ENCODE measurements around the gene HIPK2.
A peak's percentile ranks its signal among the peaks of the same experiment; 100 is the strongest.

HIPK2 gene

DNA sequence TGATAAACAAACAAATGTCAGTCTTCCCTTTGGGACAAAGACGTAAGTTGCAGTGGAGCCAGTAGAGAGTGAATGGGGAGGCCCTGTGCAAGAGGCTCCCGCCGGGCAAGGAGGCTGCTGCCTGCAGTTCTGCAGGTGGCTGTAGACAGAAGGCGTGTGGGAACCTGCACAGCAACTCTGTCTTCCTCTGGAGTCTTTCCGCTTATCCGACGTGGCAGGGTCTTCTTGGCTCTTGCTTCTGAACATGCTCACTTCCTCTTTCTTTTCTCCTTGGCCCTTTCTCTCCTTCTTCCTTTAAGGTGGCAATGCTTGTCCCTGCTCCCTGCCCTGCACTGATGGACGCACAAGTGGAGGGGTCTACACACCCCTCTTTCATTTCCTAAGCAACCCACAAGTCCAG is 122.5 kb downstream of the HIPK2 start:
- DNase-seq (ENCODE audit: low read depth in 2 of 3, low spot score in 1 of 3) = no peak

- no peak for DNase-seq (ENCODE audit: low read depth in 2 of 3, low spot score in 1 of 3)
Measured at GRCh38 chr7:139654276-139655181, 123.3 kb downstream of the HIPK2 start.

DNA sequence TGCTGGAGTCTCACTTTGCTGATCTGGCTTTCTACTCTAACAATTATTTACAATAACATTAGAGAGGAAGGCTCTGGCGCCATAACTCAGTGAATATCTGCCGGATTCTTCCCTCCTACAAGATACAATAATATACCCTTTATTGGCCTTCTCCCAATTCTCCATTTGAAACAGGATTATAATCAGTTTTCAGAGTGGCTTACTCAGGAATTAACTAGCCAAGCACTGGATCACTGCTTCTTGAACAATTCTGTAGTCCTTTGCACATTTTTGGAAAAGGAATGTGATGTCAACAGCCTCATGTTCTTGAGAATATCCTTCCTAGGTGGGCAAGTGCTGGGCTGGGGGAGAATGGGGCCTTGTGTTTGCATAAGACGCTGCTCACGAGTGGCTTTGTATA is 125.9 kb downstream of the HIPK2 start:
- no peak for DNase-seq (ENCODE audit: low read depth in 2 of 3, low spot score in 1 of 3)

DNA sequence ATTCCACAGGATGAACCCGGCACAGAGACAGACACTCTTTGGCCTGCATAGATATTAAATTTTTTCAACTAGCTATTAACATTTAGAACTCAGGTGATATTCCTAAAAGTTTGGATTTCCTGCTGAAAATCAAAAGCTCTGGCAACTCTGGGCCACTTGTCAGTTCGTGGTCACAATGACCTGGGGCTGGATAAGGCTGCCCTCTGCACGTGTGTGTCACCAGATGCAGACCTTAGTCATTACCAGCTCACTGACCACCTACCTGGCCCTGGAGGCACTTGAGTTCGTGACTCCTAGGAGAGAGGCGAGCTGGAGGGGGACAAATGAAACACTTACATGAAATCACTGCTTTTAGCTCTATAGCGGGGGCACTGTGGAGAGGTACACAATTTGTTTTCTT is 126.5 kb downstream of the HIPK2 start:
- no peak for DNase-seq (ENCODE audit: low read depth in 2 of 3, low spot score in 1 of 3)

DNA sequence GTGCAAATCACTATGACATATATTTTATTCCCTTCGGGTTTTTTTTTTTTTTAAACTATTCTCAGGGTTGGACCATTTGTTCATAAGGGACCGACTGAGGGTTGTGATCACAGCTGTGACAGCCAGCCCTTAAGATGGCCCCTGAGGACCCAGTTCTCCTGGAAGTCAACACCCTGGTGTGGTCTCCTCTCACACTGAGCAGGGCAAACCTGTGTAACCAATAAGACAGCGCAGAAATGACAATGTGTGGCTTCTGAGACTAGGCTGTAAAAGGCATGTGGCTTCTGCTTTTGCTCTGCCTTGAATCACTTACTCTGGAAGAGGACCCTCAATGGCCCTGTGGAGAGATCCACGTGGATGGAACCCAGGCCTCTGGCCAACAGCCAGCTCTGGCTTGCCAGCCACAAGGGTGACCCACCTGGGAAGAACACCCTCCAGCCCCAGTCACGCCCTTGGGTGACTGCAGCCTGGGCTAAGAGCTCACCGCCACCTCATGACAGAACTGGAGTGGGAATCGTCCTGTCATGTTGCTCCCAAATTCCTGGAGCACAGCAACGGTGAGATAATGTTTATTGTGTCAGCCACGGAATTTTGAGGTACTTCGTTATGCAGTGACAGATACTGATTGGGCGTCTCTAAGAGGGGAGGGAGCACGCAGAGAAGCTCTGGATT is 127.2 kb downstream of the HIPK2 start:
- no peak for DNase-seq (ENCODE audit: low read depth in 2 of 3, low spot score in 1 of 3)

- no peak for DNase-seq (ENCODE audit: low read depth in 2 of 3, low spot score in 1 of 3)
Measured at GRCh38 chr7:139648941-139649425, 128.8 kb downstream of the HIPK2 start.

DNA sequence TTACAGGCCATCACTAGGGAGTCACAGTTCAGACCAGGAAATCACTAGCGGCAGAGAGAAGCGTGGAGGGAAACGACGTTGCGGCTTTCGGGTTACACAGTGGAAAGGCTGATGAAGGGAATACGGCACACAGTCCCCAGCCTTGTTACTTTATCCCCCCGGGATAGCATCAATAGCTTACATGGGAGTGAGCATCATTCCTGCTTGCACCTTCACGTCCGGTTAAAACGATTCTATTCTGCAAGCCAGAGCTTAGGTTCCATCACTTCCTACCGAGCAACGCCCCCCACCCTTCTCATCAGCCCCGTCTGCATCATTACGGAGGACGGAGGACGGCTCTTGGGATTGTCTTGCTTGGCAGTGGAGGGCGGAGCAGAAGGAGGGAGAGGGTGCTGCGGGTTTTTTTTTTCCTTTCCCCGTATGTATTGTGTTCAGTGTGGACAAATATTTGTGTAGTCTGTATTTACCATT is 129.4 kb downstream of the HIPK2 start:
- DNase-seq (ENCODE audit: low read depth in 2 of 3, low spot score in 1 of 3) = no peak

- DNase-seq (ENCODE audit: low read depth in 2 of 3, low spot score in 1 of 3) = no peak
Measured at GRCh38 chr7:139647814-139648390, 129.9 kb downstream of the HIPK2 start.

DNA sequence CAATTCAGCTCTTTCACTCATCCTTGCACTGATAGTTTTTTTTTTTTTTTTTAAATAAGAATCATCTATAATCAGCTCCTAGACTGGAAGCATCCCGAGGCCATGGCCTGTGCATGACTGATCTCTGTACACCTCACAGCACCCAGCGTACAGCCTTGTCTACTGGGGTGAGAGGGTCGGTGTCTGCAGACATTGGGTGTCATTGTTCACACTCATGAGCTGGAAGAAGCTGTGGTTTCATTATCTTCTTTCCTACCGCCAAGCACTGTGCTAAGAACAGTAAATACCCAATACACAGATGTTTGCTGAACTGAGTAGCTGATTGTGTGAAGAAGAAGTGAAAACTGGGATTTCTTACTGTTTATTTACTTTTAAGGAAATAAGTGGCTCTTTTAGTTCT is 130.7 kb downstream of the HIPK2 start:
- DNase-seq (ENCODE audit: low read depth in 2 of 3, low spot score in 1 of 3) = no peak

DNA sequence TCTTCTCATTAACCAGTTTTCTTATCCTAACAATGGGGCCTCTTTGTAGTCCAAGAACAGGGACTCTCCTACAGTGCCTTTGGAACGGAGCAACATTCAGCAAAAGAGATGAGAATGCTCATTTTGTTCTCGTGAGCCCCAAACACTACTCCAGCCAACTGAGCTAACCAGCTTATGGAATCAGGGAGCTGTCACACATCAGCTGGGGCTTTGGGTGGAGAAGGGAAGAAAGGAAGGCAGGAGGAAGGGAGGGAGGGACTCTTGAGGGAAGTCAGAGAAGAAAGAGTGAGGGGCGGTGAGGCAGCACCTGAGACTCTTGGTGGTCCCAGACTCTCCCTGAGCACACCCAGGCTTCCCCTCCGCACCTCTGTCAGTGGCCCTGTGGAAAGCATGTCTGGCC is 131.2 kb downstream of the HIPK2 start:
- no peak for DNase-seq (ENCODE audit: low read depth in 2 of 3, low spot score in 1 of 3)

DNA sequence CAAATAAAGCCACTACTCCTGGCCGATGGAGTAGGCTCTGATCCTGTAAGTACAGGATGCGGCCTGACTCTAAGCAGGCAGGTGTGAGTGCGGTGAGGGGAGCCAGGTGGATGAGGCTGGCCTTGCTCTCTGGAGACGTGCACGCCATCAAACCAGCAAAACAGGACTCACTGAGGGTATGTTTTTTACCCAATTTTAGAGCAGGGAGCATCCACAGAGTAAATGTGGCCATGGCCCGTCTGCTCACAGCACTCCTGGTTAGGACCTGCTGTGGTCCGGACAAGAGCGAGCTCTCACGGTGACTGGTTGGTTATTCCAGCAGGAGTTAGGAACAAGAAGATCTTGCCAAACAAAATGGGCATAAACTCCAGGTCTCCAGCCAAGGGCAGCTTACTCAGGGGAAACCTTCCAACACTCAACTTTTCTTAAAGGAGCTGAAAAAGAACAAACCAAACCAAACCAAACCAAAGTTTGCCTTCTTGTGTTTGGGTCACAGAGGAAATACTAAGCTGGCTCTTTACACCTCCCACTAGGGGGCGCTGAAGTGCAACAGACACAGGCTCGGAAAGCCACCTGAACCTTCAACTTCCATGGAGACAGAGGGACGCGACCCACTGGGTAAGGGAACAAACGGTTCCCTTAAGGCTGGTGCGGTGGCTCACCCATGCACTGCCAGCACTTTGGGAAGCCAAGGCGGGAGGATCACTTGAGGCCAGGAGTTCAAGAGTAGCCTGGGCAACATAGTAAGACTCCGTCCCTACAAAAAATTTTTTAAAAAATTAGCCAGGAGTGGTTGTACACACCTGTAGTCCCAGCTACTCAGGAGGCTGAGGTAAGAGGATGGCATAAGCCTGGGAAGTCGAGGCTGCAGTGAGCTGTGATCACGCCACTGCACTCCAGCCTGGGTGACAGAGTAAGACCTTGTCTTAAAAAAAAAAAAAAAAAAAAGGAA is 131.9 kb downstream of the HIPK2 start:
- DNase-seq (ENCODE audit: low read depth in 2 of 3, low spot score in 1 of 3) = peak; percentile 53 to 82 (median 77)

- no peak for DNase-seq (ENCODE audit: low read depth in 2 of 3, low spot score in 1 of 3)
Measured at GRCh38 chr7:139643951-139644585, 133.7 kb downstream of the HIPK2 start.

DNA sequence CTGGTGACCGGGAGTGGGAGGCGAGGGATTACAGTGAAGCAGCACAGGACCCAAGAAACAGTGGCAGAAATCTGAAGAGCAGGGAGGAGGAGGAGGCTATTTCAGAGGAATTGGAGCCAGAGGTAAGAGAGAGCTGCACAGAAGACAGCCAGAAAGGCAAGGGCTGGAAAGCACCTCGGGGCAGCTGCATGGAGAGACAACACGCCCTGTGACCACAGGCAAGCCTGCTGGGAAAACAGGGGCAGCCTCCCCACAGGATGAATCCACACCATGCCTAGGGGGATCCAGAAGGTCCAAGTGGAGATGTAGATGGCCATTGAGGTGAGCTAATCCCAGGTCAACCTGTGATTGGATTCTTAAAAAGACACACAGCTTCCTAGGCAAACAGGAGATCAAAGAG is 135.5 kb downstream of the HIPK2 start:
- DNase-seq (ENCODE audit: low read depth in 2 of 3, low spot score in 1 of 3) = no peak

GRCh38 chr7:139641337-139641992 is 136.3 kb downstream of the HIPK2 start:
- DNase-seq (ENCODE audit: low read depth in 2 of 3, low spot score in 1 of 3) = no peak

DNA sequence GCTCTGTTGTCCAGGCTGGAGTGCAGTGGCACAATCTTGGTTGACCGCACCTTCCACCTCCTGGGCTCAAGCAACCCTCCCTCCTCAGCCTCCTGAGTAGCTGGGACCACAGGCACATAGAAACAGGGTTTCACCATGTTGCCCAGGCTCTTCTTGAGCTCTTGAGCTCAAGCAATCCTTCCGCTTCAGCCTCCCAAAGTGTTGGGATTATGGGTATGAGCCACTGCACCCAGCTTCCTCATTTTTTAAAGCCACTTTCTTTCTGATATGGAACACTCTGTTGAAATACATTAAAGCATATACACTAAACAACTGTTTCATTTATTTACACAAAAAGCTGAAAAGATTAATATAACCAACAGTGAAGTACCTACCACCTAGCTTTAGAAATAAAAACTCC is 137.1 kb downstream of the HIPK2 start:
- no peak for DNase-seq (ENCODE audit: low read depth in 2 of 3, low spot score in 1 of 3)

GRCh38 chr7:139639563-139639962 is 138.2 kb downstream of the HIPK2 start:
- no peak for DNase-seq (ENCODE audit: low read depth in 2 of 3, low spot score in 1 of 3)

- DNase-seq (ENCODE audit: low read depth in 2 of 3, low spot score in 1 of 3) = peak; percentile 43 to 52 (median 50)
Measured at GRCh38 chr7:139635526-139636302, 142.1 kb downstream of the HIPK2 start.

- no peak for DNase-seq (ENCODE audit: low read depth in 2 of 3, low spot score in 1 of 3)
Measured at GRCh38 chr7:139634087-139634486, 143.7 kb downstream of the HIPK2 start.

GRCh38 chr7:139631520-139632031 is 146.2 kb downstream of the HIPK2 start:
- no peak for DNase-seq (ENCODE audit: low read depth in 2 of 3, low spot score in 1 of 3)

All from stimulated activated CD4-positive, alpha-beta T cell treated with anti-CD3 and anti-CD28 coated beads, Interleukin-12 subunit alpha, Interleukin-12 subunit beta, amount 100 ng/mL, for 48 hours (primary cell).